B cell (primary cell): ENCODE data around the gene ATP8A2. TPM values are rescaled to one million over a fixed set of nuclear protein-coding genes. Genes with fewer than 3 reads are reported as not detected.

Experiments used
- ATAC-seq: fragments of 200-7000 bp; cut with Tn5 transposase; one replicate; pipeline ENCODE4 v1.10.0; 2021; ENCODE audit warnings: low read depth, mild to moderate bottlenecking, moderate number of reproducible peaks, moderate library complexity
- CTCF ChIA-PET: fragments of 350-600 bp; sonication (Branson Sonifier 250); formaldehyde crosslinking; loops from one replicate; lab custom pipeline; 2021; ENCODE audit warnings: antibody characterized with exemption, inconsistent platforms; lab: Charles Lee
- POLR2A ChIA-PET: fragments of 350-600 bp; sonication (Branson Sonifier 250); formaldehyde crosslinking; loops from one replicate; lab custom pipeline; 2021; ENCODE audit warnings: antibody characterized with exemption; lab: Charles Lee
- DNase-seq: peaks from one replicate; pipeline ENCODE4 v3.0.0; 2013
- H2AFZ ChIP-seq: 2 replicates; pipeline ENCODE4 v1.6.1; 2012; ENCODE audit warnings: mild to moderate bottlenecking, low read depth, low read length; ENCODE audit not compliant: insufficient read depth, poor library complexity, severe bottlenecking
- H3K27ac ChIP-seq, 2 donors: 1 replicate in 1 of 2; 2 replicates in 1 of 2; pipeline ENCODE4 v1.5.1; 2012 to 2013; ENCODE audit warnings: low read length in 2 of 2, mild to moderate bottlenecking in 2 of 2, moderate library complexity in 1 of 2
- H3K27me3 ChIP-seq, 4 experiments: fragments of 200-600 bp in 1 of 4; sonication (generic) in 1 of 4; replicated peaks in 1 of 4; 1 replicate in 2 of 4; 2 replicates in 2 of 4; pipeline versions ENCODE4 v1.6.1 to v1.7.0; 2013 to 2016; ENCODE audit warnings: low read length in 3 of 4, mild to moderate bottlenecking in 2 of 4, mixed read lengths in 1 of 4, moderate library complexity in 1 of 4; ENCODE audit not compliant: insufficient read depth in 4 of 4, control insufficient read depth in 3 of 4; ENCODE audit errors: control extremely low read depth in 1 of 4
- H3K36me3 ChIP-seq, 2 experiments: replicated peaks in 1 of 2; 1 replicate in 1 of 2; 2 replicates in 1 of 2; pipeline versions ENCODE4 v1.6.1 to v1.7.1; 2013; ENCODE audit warnings: low read length in 1 of 2; ENCODE audit not compliant: insufficient read depth in 2 of 2, control insufficient read depth in 1 of 2; ENCODE audit errors: control extremely low read depth in 1 of 2, extremely low read depth in 1 of 2
- H3K4me1 ChIP-seq, 2 donors: fragments of 200-600 bp in 1 of 2; sonication (generic) in 1 of 2; 1 replicate in 1 of 2; 2 replicates in 1 of 2; pipeline versions ENCODE4 v1.5.1 to v1.6.1; 2013 to 2017; ENCODE audit warnings: low read length in 2 of 2; ENCODE audit not compliant: control insufficient read depth in 2 of 2, insufficient read depth in 2 of 2
- H3K4me2 ChIP-seq: replicated peaks from 2 replicates; pipeline ENCODE3; 2012; ENCODE audit warnings: mild to moderate bottlenecking, low read depth, low read length; ENCODE audit not compliant: poor library complexity, severe bottlenecking
- H3K4me3 ChIP-seq, 5 experiments: fragments of 200-600 bp in 1 of 5; sonication (generic) in 1 of 5; 1 replicate in 3 of 5; 2 replicates in 2 of 5; pipeline versions ENCODE4 v1.5.1 to v1.7.0; 2011 to 2016; ENCODE audit warnings: low read length in 4 of 5, mild to moderate bottlenecking in 4 of 5, low read depth in 2 of 5, control low read depth in 1 of 5, moderate library complexity in 1 of 5; ENCODE audit not compliant: insufficient read depth in 1 of 5; ENCODE audit errors: control extremely low read depth in 1 of 5, extremely low read depth in 1 of 5
- H3K79me2 ChIP-seq: fragments of 200-600 bp; sonication (generic); one replicate; pipeline ENCODE4 v1.6.0; 2016; ENCODE audit warnings: low read length; ENCODE audit not compliant: control insufficient read depth, insufficient read depth
- H3K9ac ChIP-seq: fragments of 200-600 bp; sonication (generic); 2 replicates; pipeline ENCODE4 v1.6.1; 2017; ENCODE audit warnings: mild to moderate bottlenecking, low read length, moderate library complexity
- H3K9me3 ChIP-seq, 3 donors: one replicate each; pipeline versions ENCODE4 v1.6.1 to v1.7.1; 2013; ENCODE audit warnings: low read length in 2 of 3; ENCODE audit not compliant: control insufficient read depth in 2 of 3, insufficient read depth in 1 of 3; ENCODE audit errors: control extremely low read depth in 1 of 3
- H4K20me1 ChIP-seq: 2 replicates; pipeline ENCODE4 v1.6.0; 2012; ENCODE audit warnings: mild to moderate bottlenecking, low read length; ENCODE audit not compliant: insufficient read depth, control insufficient read depth, poor library complexity, severe bottlenecking
- H3K27ac Mint-ChIP-seq: one replicate; pipeline ENCODE4 v1.8.0; 2021; ENCODE audit warnings: mixed read lengths
- H3K27me3 Mint-ChIP-seq: one replicate; pipeline ENCODE4 v1.8.0; 2021; ENCODE audit warnings: mixed read lengths
- H3K4me1 Mint-ChIP-seq: one replicate; pipeline ENCODE4 v1.8.0; 2021; ENCODE audit warnings: mixed read lengths
- H3K4me3 Mint-ChIP-seq: one replicate; pipeline ENCODE4 v1.8.0; 2021; ENCODE audit warnings: mixed read lengths
- H3K9me3 Mint-ChIP-seq: one replicate; pipeline ENCODE4 v1.8.0; 2022; ENCODE audit warnings: mixed read lengths; ENCODE audit not compliant: insufficient read depth
- EZH2 ChIP-seq: IDR thresholded peaks from 2 replicates; pipeline ENCODE4 v1.6.1; 2012; ENCODE audit warnings: borderline replicate concordance, low read depth, mild to moderate bottlenecking, moderate library complexity, low read length; ENCODE audit not compliant: insufficient read depth, poor library complexity, severe bottlenecking
- WGBS: methylation state at CpG from one replicate; pipeline ENCODE4 v1.1.5; 2013; ENCODE audit warnings: missing lambda C conversion rate; ENCODE audit not compliant: insufficient coverage; 5-methylcytosine and 5-hydroxymethylcytosine counted together
- intact Hi-C: fragments of 100-400 bp; cut with micrococcal nuclease; formaldehyde crosslinking; loops from one replicate; pipeline ENCODE4 v1.10.0; 2022
- polyA plus RNA-seq: library from polyadenylated mRNA; depleted of rRNA; stranded (reverse); fragments of >200 nt; gene quantifications from 2 replicates; pipeline ENCODE4 v1.2.3, GENCODE V29; 2012
- total RNA-seq, 2 donors: library from RNA; stranded (reverse); fragments of 120-200 nt in 1 of 2; gene quantifications; 1 replicate in 1 of 2; 2 replicates in 1 of 2; pipeline versions ENCODE4 v1.2.3 to v1.2.4, GENCODE V29; 2013 to 2022
- TF ChIP-seq, protein P1 (sequence below): fragments of 200-600 bp; IDR thresholded peaks from one replicate; pipeline ENCODE4 v1.8.0; 2022; ENCODE audit warnings: antibody characterized with exemption, mild to moderate bottlenecking

The ATP8A2 gene
- total and polyA plus RNA-seq, 2 donors (not counting 1 experiment from before 2014, with no cell fraction given), result not detected

DNA sequence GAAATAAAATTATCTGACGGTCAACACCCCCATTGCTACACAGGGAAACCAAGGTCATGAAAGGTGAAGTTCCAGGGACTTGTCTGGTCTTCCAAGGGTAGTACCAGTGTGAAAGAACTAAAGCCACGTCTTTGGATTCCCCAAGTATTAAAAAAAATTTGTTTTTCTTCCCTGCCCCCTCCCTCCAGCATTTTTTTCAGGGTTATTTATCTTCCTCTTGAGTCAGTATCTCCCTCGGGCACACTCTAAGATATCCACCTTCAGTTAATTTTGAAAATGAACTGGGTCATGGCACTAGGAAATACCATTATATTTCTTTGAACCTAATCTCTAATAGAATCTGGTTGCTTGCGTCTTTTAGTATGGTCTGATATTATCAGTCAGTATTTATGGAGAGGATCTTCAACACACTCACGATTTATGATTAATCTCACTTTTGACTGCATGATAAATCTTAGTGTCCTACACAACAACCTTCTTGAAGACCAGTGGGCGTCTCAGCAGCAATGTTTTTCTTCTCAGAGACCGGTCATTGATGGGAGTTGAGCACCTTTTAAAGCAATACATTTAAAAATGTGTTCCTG is 9.1 kb downstream of the ATP8A2 start:
- DNase-seq, result no peak
- ATAC-seq, result no peak
- Histone ChIP-seq H3K27me3 (peaks cover 0 to 10% (median 3%) of the 10 kb centered on the region in 4 experiments), H2AFZ (no peak overlapping the region), H3K4me3 (no peak overlapping the region), H3K4me1 (no peaks in the 10 kb centered on the region), H3K27ac (no peak overlapping the region), H3K4me2 (no peak overlapping the region), H3K9me3 (no peaks in the 10 kb centered on the region), H3K36me3 (no peaks in the 10 kb centered on the region), H3K9ac (no peak overlapping the region), H4K20me1 (no peaks in the 10 kb centered on the region), H3K79me2 (no peaks in the 10 kb centered on the region)
- Mint-ChIP-seq H3K9me3 (no peaks in the 10 kb centered on the region), H3K4me1 (peaks cover under 1% of the 10 kb centered on the region), H3K4me3 (no peak overlapping the region), H3K27me3 (peaks cover 42% of the 10 kb centered on the region), H3K27ac (no peak overlapping the region)
- WGBS, result 33% methylated on average over 2 of the region's 7 CpGs
- intact Hi-C loops, result no loop called here
- no peak for TF ChIP-seq EZH2
- TF ChIP-seq, protein P1, sequence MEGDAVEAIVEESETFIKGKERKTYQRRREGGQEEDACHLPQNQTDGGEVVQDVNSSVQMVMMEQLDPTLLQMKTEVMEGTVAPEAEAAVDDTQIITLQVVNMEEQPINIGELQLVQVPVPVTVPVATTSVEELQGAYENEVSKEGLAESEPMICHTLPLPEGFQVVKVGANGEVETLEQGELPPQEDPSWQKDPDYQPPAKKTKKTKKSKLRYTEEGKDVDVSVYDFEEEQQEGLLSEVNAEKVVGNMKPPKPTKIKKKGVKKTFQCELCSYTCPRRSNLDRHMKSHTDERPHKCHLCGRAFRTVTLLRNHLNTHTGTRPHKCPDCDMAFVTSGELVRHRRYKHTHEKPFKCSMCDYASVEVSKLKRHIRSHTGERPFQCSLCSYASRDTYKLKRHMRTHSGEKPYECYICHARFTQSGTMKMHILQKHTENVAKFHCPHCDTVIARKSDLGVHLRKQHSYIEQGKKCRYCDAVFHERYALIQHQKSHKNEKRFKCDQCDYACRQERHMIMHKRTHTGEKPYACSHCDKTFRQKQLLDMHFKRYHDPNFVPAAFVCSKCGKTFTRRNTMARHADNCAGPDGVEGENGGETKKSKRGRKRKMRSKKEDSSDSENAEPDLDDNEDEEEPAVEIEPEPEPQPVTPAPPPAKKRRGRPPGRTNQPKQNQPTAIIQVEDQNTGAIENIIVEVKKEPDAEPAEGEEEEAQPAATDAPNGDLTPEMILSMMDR, result no peak
- ChIA-PET POLR2A (no interaction called here), CTCF (no interaction called here)

DNA sequence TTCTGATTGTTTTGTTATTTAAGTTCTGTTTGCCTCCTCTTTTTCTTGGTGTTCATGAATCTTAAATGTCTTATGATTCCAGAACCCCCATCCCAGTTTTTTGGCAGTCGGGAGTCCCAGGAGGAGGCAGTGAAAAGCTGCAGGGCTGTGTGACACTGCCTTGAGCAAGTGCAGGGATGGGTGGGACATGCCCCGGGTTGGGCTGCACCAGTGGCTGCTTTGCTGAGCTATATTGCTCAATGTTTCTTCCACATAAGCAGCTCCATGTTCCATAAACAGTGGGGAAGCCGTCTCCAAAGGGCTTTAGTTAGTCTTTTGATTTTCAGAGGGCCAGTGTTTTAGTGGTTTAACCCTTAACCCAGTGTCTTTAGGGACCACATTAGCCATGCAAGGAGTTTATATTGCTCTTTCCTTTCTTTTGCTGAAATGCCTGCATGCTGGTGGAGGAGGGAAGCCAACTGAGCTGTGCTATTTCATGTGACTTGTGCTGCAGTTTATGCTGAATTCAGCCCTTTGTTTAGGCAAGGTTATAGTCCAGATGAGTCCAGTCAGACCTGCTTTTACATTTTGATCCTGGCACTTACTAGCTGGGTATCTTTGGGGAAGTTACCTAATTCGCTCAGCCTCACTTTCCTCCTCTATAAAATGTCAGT is 13.1 kb downstream of the ATP8A2 start:
- Histone ChIP-seq H3K79me2 (no peaks in the 10 kb centered on the region), H3K27me3 (peaks cover 0 to 19% (median 3%) of the 10 kb centered on the region in 4 experiments), H3K9me3 (no peaks in the 10 kb centered on the region), H3K27ac (no peak overlapping the region), H3K4me2 (no peak overlapping the region), H3K4me3 (no peak overlapping the region), H3K9ac (no peak overlapping the region), H3K36me3 (no peaks in the 10 kb centered on the region), H3K4me1 (no peaks in the 10 kb centered on the region), H4K20me1 (no peaks in the 10 kb centered on the region), H2AFZ (no peak overlapping the region)
- intact Hi-C loops, result no loop called here
- ChIA-PET POLR2A (no interaction called here), CTCF (interaction anchor here (1.0 to 1.4 kb wide), 2 partner anchors 9 to 11 kb away, joined by 4 to 6 read pairs; no protein-coding TSS in a partner anchor)
- Mint-ChIP-seq H3K9me3 (no peaks in the 10 kb centered on the region), H3K27ac (no peak overlapping the region), H3K27me3 (peaks cover 39% of the 10 kb centered on the region), H3K4me1 (no peaks in the 10 kb centered on the region), H3K4me3 (no peak overlapping the region)
- DNase-seq, result no peak
- 67% methylated on average over 1 of the region's 4 CpGs for WGBS
- no peak for TF ChIP-seq EZH2
- TF ChIP-seq, protein P1, result no peak
- ATAC-seq, result no peak
